Measurements from ENCODE around the gene RPA3.

DNA sequence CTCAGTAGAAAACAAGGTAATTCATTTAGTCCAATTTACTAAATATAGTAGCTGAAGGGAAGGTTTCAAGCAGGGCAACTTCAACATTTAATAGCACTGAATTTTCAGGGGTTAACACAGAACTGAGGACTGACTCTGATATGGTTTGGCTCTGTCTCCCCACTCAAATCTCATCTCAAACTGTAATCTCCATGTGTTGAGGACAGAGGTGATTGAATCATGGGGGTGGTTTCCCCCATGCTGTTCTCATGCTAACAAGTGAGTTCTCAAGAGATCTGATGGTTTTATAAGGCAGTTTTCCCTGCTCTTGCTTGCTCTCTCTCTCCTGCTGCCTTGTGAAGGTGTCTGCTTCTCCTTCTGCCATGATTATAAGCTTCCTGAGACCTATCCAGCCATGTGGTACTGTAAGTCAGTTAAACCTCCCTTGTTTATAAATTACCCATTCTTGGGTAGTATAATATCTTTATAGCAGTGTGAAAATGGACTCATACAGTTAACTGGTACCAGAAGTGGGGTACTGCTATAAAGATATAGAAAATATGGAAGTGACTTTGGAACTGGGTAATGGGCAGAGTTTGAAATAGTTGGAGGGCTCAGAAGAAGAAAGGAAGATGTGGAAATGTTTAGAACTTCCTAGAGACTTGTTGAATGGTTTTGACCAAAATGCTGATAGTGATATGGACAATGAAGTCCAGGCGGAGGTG lies 87.6 kb downstream of the RPA3 start:
- TF ChIP-seq CTCF (conservative IDR thresholded peaks at IDR 0.05) (no peak), ZFX (IDR thresholded peaks at IDR 0.05) (no peak)
